ENCODE data around the gene FAM200B.
A peak's percentile ranks its signal among the peaks of the same experiment; 100 is the strongest.

The FAM200B gene

DNA sequence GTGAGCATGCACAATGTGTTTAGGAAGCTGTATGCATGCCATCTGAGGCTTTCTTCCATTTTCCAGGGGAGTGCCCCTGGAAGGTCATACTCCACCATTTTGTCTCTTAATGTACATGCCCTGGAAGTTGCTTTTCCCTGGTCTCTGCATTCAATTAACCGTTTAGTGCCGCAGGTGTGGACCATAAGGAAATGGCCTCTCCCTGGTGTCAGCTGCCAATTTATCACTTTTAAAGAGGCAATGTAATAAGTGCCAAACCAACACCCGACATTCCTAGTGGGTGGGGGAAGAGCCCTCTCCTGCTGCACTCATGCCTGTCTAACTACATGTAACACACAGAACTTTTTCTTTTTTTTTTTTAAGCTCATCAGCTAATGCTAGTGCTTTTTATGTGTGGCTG is 14.1 kb downstream of the FAM200B start:
- no peak overlapping the region for H3K4me3 ChIP-seq (ENCODE audit: low read depth, low read length)
- TF ChIP-seq, protein P1, sequence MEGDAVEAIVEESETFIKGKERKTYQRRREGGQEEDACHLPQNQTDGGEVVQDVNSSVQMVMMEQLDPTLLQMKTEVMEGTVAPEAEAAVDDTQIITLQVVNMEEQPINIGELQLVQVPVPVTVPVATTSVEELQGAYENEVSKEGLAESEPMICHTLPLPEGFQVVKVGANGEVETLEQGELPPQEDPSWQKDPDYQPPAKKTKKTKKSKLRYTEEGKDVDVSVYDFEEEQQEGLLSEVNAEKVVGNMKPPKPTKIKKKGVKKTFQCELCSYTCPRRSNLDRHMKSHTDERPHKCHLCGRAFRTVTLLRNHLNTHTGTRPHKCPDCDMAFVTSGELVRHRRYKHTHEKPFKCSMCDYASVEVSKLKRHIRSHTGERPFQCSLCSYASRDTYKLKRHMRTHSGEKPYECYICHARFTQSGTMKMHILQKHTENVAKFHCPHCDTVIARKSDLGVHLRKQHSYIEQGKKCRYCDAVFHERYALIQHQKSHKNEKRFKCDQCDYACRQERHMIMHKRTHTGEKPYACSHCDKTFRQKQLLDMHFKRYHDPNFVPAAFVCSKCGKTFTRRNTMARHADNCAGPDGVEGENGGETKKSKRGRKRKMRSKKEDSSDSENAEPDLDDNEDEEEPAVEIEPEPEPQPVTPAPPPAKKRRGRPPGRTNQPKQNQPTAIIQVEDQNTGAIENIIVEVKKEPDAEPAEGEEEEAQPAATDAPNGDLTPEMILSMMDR (IDR thresholded peaks at IDR 0.05; ENCODE audit: low read depth, low read length) = no peak

DNA sequence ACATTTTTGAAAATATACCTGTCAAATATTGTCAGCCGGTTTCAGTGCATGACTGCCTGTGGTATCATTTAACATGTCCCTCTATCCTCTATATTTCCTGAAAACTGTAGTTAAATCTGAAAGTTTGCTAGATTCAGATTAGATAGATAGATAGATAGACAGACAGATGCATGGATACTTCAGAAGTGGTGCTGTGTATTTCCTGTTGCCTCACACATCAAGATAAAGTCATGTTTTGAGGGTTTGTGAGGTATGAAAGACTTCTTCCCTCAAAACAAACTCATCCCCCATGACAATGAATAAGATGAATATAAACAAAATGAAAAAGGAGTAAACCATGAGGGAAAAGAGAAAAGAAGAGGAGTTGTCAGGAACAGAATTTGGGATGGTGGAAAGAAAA is 15.2 kb downstream of the FAM200B start:
- H3K4me3 ChIP-seq (ENCODE audit: low read depth, low read length) = no peak overlapping the region
- TF ChIP-seq, protein P1 (IDR thresholded peaks at IDR 0.05; ENCODE audit: low read depth, low read length) = no peak

DNA sequence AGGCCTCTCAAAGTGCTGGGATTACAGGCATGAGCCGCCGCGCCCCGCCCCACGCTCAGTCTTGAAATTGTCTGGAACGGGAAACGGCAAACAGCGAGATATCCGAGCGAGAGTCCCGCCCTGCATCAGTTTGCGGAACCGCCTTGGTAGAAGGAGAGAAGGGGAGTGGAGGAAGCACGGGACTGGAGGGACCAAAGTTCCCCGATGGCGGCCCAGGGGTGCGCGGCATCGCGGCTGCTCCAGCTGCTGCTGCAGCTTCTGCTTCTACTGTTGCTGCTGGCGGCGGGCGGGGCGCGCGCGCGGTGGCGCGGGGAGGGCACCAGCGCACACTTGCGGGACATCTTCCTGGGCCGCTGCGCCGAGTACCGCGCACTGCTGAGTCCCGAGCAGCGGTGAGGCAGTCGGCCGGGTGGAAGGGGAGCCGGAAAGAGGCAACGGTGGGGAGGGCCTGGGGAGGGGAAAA is 21.3 kb downstream of the FAM200B start, which contains the start of gene BST1:
Gene BST1, plus strand, starts transcription at position 125 of the 463 bp plus-strand sequence. Its CDS starts 80 bp downstream, at position 205.
- peak within 1 kb of the TSS; percentile 51 for H3K4me3 ChIP-seq (ENCODE audit: low read depth, low read length)

DNA sequence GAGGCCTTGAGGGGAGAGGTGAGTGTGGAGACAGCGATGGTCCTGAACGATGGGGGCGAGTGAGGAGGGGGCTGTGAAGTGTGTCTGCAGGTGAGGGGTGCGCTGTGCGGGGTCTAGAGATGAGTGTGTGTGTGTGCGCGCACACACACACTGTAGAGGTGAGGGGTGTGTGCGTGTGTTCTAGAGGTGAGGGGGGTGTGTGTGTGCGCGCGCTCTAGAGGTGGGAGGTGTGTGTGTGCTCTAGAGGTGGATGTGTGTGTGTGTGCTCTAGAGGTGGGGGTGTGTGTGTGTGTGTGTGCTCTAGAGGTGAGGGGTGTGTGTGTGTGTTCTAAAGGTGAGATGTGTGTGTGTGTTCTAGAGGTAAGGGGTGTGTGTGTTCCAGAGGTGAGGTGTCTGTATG is 21.8 kb downstream of the FAM200B start:
- TF ChIP-seq, protein P1 (IDR thresholded peaks at IDR 0.05; ENCODE audit: low read depth, low read length) = no peak
- H3K4me3 ChIP-seq (ENCODE audit: low read depth, low read length) = peak overlapping the region; percentile 51

More for the DNA sequence above, 21.3 kb downstream of the FAM200B start, which contains the start of gene BST1:
- TF ChIP-seq, protein P1 (IDR thresholded peaks at IDR 0.05; ENCODE audit: low read depth, low read length) = no peak

DNA sequence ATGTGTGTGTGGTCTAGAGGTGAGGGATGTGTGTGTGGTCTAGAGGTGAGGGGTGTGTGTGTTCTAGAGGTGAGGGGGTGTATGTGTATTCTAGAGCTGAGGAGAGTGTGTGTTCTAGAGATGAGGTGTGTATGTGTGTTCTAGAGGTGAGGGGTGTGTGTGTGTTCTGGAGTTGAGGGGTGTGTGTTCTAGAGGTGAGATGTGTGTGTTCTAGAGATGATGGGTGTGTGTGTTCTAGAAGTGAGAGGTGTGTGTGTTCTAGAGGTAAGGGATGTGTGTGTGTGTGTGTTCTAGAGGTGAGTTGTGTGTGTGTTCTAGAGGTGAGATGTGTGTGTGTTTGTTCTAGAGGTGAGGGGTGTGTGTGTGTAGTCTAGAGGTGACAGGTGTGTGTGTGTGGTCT is 22.5 kb downstream of the FAM200B start:
- TF ChIP-seq, protein P1 (IDR thresholded peaks at IDR 0.05; ENCODE audit: low read depth, low read length) = no peak
- no peak overlapping the region for H3K4me3 ChIP-seq (ENCODE audit: low read depth, low read length)

DNA sequence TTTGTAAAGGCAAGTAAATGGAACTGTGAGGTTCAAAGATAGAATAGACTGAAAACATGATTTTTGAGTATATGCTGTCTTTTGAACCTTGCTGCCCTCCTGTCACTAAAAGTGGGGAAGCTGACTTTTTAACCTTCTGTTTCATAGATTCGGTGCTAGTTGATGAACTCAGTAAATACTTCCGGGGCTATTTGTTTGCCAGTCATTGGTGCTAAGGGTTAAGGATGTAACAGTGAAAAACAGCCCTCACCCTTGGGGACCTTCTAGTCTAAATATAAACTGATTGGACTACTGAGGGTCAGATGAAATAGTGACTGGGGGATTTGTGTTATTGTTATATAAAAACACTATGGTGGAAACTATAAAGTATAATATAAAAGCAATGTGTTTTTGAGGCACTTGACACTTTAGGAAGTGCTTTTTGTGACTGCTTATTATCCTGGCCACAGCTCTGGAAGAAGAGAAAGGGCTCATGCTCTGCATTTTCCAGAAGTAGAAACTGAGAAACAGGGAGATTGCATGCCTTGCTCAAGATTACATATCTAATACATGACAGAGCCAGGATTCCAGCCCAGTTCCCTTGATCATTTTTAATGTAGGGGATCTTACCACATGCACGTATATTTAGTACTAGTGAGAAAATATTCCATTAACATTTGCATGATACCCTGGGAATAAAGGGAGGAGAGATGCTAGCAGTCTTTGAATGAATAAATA is 25.2 kb downstream of the FAM200B start:
- H3K4me3 ChIP-seq (ENCODE audit: low read depth, low read length) = no peak overlapping the region
- TF ChIP-seq, protein P1 (IDR thresholded peaks at IDR 0.05; ENCODE audit: low read depth, low read length) = no peak

DNA sequence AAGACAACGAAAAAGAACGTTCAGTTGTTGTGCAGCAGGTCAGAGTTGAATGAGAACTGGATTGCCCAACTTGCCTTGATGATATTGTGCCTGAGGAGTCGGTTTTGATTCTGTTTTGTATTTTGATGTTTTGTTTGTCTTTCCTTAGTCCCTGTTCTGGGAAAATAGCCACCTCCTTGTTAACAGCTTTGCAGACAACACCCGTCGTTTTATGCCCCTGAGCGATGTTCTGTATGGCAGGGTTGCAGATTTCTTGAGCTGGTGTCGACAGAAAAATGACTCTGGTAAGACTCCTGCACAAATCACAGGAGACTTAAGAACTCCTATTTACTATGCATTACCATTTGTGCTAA is 25.7 kb downstream of the FAM200B start:
- TF ChIP-seq, protein P1 (IDR thresholded peaks at IDR 0.05; ENCODE audit: low read depth, low read length) = no peak
- H3K4me3 ChIP-seq (ENCODE audit: low read depth, low read length) = no peak overlapping the region
